Kidney epithelial cell (primary cell): ENCODE data around the gene ZMPSTE24. TPM values are rescaled to one million over a fixed set of nuclear protein-coding genes. Genes with fewer than 3 reads are reported as not detected.

Experiments
- DNase-seq: peaks from one replicate; pipeline ENCODE4 v3.0.0-alpha.2; 2010; ENCODE audit warnings: low read depth
- H3K27me3 ChIP-seq: 2 replicates; pipeline ENCODE4 v1.6.0; 2011; ENCODE audit warnings: low read length; ENCODE audit not compliant: control insufficient read depth, insufficient read depth
- H3K36me3 ChIP-seq: 2 replicates; pipeline ENCODE4 v1.5.1; 2011; ENCODE audit warnings: low read length; ENCODE audit not compliant: control insufficient read depth, insufficient read depth
- H3K4me3 ChIP-seq: 2 replicates; pipeline ENCODE4 v1.5.1; 2011; ENCODE audit warnings: low read depth, mild to moderate bottlenecking, control low read depth, low read length
- total RNA-seq: library from RNA; depleted of rRNA; stranded (reverse); fragments of >200 nt; gene quantifications from 2 replicates; pipeline ENCODE4 v1.2.3, GENCODE V29; 2015
- TF ChIP-seq, protein P1 (sequence below): IDR thresholded peaks from 2 replicates; pipeline ENCODE4 v1.5.1; 2011; ENCODE audit warnings: mild to moderate bottlenecking, moderate library complexity, low read length, control low read depth, inconsistent platforms; ENCODE audit not compliant: insufficient read depth, poor library complexity, severe bottlenecking

The ZMPSTE24 gene
- total RNA-seq, 1 donor from 2014 or later = 56.3 TPM

GRCh38 chr1:40311692-40312091 lies 53.7 kb downstream of the ZMPSTE24 start:
- DNase-seq = no peak
- H3K27me3 ChIP-seq = peaks cover 13% of the 10 kb centered on the region
- no peaks in the 10 kb centered on the region for H3K36me3 ChIP-seq
- no peak overlapping the region for H3K4me3 ChIP-seq
- TF ChIP-seq, protein P1, sequence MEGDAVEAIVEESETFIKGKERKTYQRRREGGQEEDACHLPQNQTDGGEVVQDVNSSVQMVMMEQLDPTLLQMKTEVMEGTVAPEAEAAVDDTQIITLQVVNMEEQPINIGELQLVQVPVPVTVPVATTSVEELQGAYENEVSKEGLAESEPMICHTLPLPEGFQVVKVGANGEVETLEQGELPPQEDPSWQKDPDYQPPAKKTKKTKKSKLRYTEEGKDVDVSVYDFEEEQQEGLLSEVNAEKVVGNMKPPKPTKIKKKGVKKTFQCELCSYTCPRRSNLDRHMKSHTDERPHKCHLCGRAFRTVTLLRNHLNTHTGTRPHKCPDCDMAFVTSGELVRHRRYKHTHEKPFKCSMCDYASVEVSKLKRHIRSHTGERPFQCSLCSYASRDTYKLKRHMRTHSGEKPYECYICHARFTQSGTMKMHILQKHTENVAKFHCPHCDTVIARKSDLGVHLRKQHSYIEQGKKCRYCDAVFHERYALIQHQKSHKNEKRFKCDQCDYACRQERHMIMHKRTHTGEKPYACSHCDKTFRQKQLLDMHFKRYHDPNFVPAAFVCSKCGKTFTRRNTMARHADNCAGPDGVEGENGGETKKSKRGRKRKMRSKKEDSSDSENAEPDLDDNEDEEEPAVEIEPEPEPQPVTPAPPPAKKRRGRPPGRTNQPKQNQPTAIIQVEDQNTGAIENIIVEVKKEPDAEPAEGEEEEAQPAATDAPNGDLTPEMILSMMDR = no peak

DNA sequence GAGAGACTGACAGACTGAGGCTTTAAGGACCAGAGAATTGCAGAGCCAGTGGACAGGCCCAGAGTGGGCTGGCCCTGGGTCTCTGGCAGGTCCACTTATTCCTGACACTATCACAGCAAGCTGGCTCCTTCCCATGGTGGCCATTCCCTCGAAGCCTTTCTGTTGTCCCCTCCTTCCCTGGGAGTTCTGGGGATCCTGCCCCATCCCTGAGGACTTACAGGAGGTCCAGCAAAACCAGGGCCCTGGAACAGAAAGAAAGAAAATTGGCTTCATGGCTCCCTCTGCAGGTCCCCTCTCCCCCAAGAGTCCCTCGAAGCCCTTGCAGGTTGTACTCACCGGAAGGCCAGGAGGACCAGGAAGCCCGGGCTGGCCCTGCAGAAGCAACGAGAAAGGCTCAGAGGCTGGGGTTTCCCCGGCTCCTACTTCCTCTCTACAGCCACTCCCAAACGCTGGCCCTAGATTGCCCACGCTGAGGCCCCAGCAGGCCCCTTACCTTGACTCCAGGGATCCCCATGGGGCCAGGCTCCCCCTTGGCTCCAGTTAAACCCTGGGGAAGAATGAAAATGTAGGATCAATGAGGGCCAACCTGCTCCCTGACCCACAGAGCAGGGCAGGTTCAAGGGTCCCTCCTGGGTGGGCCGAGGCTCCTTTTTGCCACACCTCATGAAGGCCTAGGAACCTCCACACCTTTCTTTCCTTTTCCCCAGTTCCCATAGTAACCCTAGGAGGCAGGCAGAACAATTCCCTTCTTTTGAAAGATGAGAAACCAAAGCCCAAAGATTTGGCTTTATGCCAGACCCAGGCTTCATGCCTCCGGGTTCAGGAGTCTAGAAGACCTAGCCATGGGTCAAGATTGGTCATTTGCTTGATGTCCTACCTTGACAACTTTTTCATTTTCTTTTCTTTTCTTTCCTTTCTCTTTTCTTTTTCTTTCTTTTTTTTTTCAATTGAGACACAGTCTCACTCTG lies 54.5 kb downstream of the ZMPSTE24 start:
- DNase-seq = no peak
- no peak overlapping the region for H3K4me3 ChIP-seq
- H3K36me3 ChIP-seq = no peaks in the 10 kb centered on the region
- TF ChIP-seq, protein P1 = no peak
- H3K27me3 ChIP-seq = peaks cover 21% of the 10 kb centered on the region

DNA sequence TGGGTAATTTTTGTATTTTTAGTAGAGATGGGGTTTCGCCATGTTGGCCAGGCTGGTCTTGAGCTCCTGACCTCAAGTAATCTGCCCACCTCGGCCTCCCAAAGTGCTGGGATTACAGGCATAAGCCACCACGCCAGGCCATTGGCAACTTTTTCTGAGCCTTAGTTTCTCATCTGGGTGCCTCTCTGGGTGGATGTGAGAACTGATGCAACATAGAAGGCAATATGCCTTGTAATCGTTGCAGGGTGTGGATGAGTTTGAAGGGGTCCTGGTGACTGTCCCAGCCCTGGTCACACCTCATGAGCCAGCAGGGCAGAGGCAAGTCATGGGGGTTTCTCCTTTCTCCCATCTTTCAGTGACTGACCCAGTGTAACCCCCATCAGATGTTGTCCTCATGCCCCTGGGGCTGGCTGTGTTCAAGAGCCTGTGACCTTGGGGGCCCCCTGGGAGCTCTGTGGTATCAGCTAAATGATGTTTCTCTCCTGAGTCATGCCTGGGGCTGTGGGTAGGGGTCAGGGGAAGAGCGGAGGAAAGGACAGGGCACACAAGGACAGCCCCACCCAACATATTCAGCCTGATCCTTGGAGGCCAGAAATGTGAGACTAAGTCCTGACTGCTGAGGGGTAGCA lies 55.4 kb downstream of the ZMPSTE24 start:
- DNase-seq = no peak
- Histone ChIP-seq H3K4me3 (no peak overlapping the region), H3K36me3 (no peaks in the 10 kb centered on the region), H3K27me3 (peaks cover 25% of the 10 kb centered on the region)
- TF ChIP-seq, protein P1 = no peak

DNA sequence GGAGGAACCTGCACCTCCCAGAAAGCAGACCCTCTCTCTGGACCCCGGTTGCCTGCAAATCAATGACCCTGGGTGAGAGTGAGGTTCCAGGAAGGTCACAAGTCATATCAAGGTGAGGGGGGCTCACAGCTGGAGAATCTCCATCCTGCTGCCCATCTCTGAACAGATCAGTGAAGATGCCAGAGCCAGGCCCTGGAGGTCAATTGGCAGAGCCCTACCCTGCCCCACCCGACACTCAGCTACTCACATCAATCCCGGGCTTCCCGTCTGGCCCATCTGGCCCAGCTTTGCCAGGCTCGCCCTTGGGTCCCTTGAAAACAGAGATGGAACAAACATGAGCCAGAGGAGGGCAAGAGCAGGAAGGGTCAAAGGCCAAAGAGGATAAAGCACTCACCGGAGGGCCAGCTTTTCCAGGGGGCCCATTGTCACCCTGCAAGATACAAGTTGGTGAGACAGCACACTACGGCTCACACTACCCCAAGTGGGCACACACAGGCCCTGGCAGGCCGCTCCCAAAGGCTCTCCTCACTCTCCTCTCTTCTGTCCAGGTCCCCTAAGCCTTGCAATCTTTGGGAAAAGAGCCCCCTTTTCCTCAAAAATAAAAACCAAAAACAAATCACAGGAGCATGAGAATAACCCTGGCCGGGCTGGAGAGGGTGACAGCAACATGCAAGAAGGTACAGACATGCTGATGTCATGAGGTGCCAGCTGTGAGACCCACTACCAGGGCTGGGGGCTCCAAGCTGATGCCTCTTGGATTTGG lies 56.1 kb downstream of the ZMPSTE24 start:
- no peak for DNase-seq
- H3K4me3 ChIP-seq = no peak overlapping the region
- TF ChIP-seq, protein P1 = no peak
- H3K36me3 ChIP-seq = no peaks in the 10 kb centered on the region
- peaks cover 27% of the 10 kb centered on the region for H3K27me3 ChIP-seq

- TF ChIP-seq, protein P1 = no peak
- DNase-seq = no peak
- Histone ChIP-seq H3K4me3 (no peak overlapping the region), H3K36me3 (no peaks in the 10 kb centered on the region), H3K27me3 (peaks cover 27% of the 10 kb centered on the region)
Measured at GRCh38 chr1:40314721-40315238, 56.7 kb downstream of the ZMPSTE24 start.
